Stimulated activated CD4-positive, alpha-beta T cell treated with anti-CD3 and anti-CD28 coated beads, TNF-alpha, amount 100 ng/mL, for 4 hours (primary cell): ENCODE results near the gene PIGH.
A peak's percentile ranks its signal among the peaks of the same experiment; 100 is the strongest.

Experiments used
- DNase-seq, 3 experiments: peaks; one replicate each; pipeline ENCODE4 v3.0.0-alpha.2; 2020; ENCODE audit warnings: low read depth in 3 of 3

PIGH gene

GRCh38 chr14:67574806-67575205 is 25.3 kb downstream of the PIGH start:
- no peak for DNase-seq

- DNase-seq: no peak
Observed at GRCh38 chr14:67574156-67574555, 25.9 kb downstream of the PIGH start.

GRCh38 chr14:67573228-67574010 is 26.6 kb downstream of the PIGH start:
- DNase-seq: no peak

GRCh38 chr14:67572608-67573007 is 27.5 kb downstream of the PIGH start:
- no peak for DNase-seq

- DNase-seq: no peak
Observed at GRCh38 chr14:67571991-67572323, 28.1 kb downstream of the PIGH start.

GRCh38 chr14:67571275-67571990 is 28.6 kb downstream of the PIGH start:
- DNase-seq: peak; percentile 31 to 48 (median 41)

- DNase-seq: no peak
Observed at GRCh38 chr14:67570453-67570852, 29.6 kb downstream of the PIGH start.

GRCh38 chr14:67569651-67570290 is 30.3 kb downstream of the PIGH start:
- DNase-seq: no peak

GRCh38 chr14:67569011-67569650 is 30.9 kb downstream of the PIGH start:
- no peak for DNase-seq

- no peak for DNase-seq
Observed at GRCh38 chr14:67567654-67568053, 32.4 kb downstream of the PIGH start.

GRCh38 chr14:67566908-67567307 is 33.2 kb downstream of the PIGH start:
- no peak for DNase-seq

GRCh38 chr14:67564236-67564635 is 35.8 kb downstream of the PIGH start:
- DNase-seq: no peak

GRCh38 chr14:67562776-67563150 is 37.3 kb downstream of the PIGH start:
- no peak for DNase-seq

GRCh38 chr14:67562025-67562775 is 37.9 kb downstream of the PIGH start:
- DNase-seq: no peak

- DNase-seq: no peak
Observed at GRCh38 chr14:67559639-67560038, 40.4 kb downstream of the PIGH start.

GRCh38 chr14:67557656-67558055 is 42.4 kb downstream of the PIGH start:
- DNase-seq: no peak

GRCh38 chr14:67557118-67557517 is 43.0 kb downstream of the PIGH start:
- DNase-seq: no peak

GRCh38 chr14:67556671-67557070 is 43.4 kb downstream of the PIGH start:
- DNase-seq: no peak

- no peak for DNase-seq
Observed at GRCh38 chr14:67555518-67556090, 44.5 kb downstream of the PIGH start.

- DNase-seq: no peak
Observed at GRCh38 chr14:67554341-67554740, 45.7 kb downstream of the PIGH start.

- no peak for DNase-seq
Observed at GRCh38 chr14:67553547-67553946, 46.5 kb downstream of the PIGH start.
